IPS-NIHi11 (cell line): ENCODE data around the gene NPW.

ENCODE experiments used
- DNase-seq: peaks from one replicate; pipeline ENCODE4 v3.0.0; 2012; ENCODE audit warnings: mixed read lengths, low spot score

The NPW gene

DNA sequence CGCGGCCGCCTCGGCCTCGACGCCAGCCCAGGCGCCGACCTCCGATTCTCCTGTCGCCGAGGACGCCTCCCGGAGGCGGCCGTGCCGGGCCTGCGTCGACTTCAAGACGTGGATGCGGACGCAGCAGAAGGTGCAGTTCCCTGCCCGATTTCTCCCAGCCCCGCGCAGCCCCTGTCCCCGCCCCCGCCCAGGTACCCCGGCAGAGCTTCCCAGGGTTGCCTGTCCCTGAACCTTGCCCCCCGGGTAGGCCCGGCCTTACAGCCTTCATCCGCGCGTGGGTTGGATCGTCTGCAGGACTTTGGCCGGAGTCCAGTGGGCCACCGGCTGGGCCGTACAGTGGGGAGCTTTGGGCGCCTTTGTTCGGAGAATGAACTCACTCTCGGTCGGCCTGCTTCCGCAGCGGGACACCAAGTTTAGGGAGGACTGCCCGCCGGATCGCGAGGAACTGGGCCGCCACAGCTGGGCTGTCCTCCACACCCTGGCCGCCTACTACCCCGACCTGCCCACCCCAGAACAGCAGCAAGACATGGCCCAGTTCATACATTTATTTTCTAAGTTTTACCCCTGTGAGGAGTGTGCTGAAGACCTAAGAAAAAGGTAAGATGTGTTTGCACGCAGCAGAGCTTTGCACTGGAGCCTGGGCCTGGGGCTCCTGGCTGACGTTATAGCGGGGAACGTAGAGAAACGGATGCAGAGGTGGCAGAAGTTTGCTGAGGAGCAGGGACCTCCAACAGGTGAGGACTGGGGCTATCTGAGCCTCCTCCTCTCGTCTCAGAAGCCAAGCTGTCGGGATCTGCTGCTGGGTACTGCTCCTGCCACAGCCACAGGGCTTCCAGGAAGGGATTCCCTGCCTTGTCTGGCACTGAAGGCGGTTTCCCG lies 35.0 kb upstream of the NPW start:
- DNase-seq: no peak

DNA sequence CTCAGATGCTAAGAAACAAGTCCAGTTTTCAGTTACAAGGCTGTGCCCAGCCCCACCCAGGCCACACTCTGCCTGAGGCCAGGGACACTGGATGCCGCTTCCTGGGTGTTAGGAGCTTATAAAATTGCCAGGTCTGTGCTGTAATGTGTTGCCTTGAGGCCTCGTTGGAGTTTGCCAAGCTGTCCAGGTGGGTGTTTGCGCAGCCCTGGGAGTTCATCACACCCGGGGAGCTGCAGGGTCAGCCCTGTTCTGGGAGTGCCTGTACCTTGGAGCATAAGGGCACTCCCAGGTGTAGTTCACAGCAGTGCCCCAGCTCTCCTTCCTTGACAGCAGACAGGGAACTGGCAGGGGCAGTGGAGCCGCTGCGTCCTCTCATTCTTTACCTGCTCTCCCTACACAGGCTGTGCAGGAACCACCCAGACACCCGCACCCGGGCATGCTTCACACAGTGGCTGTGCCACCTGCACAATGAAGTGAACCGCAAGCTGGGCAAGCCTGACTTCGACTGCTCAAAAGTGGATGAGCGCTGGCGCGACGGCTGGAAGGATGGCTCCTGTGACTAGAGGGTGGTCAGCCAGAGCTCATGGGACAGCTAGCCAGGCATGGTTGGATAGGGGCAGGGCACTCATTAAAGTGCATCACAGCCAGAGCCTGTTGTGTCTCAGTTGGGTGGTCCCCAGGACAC lies 34.0 kb upstream of the NPW start:
- no peak for DNase-seq

DNA sequence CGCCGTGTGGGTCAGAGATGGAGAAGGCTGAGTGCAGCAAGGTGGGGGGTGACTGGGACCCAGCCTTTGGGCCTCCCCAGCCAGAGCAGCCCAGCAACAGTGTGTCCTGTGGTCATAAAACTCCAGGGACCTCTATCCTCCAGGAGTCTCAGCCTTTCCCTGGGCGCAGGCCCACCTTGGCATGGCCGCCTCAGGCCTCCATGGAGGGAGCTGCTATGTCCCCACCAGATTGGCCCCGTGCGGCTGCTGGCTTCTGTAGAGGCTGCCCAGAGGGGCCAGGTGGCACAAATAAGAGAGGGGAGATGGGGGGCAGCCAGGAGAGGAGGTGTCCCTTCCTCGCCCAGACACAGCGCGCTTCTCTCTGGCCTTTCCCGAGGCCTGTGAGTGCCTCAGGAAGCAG lies 32.4 kb upstream of the NPW start:
- no peak for DNase-seq

DNA sequence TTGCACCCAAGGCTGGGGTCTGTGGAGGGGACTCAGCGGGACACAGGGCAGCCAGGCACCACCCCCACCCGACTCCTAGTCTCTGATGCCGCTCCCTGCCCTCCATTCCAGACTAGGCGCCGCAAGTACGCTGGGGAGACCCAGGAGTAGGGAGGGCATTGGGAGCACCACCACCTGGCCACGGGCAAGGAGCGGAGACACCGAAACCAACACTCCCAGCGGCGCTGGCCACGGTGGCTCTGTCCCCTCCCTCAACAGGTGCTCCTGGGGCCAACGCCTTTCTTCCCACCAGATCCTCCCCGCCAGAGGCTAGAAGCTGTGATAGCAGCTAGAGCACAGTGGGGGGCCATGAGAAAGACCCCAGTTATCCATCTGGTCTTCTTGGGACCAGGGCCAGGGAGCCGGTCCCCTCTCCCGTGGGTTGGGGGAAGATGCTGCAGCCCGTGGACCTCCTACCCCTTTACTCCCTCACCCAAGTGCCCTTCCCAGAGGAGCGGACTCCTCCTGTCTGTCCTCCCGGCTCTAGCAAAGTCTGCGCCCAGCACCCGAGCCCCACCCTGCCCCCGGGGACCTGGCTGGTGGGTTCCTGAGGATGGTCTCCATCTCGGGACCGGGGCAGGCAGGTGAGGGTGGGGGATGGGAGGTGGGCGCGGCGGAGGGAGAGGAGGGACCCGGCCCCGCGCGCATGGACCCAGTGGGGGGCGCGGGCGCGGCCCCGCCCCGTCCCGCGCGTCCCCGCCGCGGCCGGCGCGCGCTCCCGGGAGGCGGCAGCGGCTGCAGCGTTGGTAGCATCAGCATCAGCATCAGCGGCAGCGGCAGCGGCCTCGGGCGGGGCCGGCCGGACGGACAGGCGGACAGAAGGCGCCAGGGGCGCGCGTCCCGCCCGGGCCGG lies 30.1 kb upstream of the NPW start, which contains the start of gene SYNGR3:
TSS of gene SYNGR3 (plus strand) at position 762 of the 892 bp plus-strand sequence. CDS start 133 bp downstream, outside the sequence.
- DNase-seq: peak; percentile 59

DNA sequence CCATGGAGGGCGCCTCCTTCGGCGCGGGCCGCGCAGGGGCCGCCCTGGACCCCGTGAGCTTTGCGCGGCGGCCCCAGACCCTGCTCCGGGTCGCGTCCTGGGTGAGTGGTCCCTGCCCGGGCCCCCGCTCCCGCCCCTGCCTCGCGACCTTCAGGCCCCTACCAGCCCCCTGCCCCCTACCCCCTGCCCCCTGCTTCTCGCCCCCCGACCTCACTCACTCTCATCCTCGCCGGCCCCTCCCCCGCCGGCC lies 29.6 kb upstream of the NPW start:
- no peak for DNase-seq

DNA sequence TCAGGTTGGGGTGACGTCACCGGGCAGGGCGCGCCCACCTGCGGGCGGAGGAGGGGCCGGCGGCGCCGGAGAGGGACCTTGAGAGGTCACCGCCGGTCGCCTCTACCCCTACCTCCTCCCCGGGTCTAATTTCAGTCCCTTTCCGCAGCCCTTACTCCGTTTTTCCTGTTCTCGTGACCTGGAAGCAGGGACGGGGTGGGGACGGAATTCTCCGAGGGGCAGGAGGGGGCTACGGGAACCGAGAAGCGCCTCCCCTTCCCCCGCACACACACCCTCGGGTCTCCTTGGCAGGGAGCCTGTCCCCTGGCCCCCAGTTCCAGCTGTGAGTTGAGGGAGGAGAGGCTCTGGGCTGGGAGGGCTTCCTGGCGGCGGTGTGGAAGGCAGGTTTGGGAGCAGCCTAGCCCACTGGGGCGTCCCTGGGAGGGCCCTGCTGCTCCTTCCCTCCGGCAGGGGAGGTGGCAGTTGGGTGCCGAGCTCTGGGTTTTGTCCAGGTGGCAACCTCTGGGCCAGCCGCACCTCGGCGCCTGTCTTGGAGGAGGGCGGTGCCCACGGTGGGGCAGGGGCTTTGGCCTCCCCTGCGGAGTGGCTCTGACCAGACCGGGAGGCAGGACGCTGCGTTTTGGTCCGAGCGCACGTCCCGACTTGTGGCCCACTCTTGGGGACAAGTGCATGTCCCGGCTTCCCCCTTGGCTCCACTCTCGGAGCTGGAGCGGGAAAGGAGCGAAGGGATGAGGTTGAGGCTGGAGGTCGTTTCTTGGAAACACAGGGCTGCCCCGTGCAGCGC lies 29.0 kb upstream of the NPW start:
- DNase-seq: peak; percentile 66

DNA sequence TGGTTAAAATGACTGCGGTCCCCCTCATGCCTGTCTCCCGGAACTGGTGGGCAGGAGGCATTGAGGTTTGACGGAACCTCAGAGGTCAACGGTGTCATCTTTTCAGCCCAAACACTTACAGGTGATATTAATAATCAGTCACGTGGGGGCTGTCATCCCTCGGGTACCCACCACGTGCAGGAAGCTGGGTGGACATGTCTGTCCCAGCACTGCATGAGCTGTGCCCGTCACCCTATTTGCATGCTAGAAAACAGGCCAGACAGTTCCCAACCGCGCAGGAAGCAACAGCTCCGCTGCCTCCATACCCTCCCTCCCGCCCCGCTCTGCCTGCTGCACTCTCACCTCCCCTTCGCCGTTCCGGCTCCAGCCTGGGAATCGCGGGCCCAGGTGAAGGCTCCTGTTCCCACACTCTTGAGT lies 28.4 kb upstream of the NPW start:
- no peak for DNase-seq

DNA sequence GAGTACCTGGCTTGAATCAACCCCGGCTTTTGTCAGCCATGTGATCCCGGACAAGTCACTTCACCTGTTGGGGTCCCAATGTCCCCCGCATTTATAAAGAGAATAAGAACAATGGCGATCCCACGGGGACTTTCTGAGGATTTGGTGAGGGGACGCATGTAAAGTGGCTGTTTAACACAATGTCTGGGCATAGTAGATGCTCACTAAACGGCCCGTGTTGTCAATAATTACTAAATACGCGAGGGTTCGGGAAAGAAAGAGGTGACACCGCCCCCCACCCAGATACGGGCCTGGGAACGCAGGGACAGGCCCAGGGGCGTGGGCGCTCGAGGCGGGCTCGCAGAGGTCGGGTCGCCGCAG lies 28.0 kb upstream of the NPW start:
- DNase-seq: no peak

DNA sequence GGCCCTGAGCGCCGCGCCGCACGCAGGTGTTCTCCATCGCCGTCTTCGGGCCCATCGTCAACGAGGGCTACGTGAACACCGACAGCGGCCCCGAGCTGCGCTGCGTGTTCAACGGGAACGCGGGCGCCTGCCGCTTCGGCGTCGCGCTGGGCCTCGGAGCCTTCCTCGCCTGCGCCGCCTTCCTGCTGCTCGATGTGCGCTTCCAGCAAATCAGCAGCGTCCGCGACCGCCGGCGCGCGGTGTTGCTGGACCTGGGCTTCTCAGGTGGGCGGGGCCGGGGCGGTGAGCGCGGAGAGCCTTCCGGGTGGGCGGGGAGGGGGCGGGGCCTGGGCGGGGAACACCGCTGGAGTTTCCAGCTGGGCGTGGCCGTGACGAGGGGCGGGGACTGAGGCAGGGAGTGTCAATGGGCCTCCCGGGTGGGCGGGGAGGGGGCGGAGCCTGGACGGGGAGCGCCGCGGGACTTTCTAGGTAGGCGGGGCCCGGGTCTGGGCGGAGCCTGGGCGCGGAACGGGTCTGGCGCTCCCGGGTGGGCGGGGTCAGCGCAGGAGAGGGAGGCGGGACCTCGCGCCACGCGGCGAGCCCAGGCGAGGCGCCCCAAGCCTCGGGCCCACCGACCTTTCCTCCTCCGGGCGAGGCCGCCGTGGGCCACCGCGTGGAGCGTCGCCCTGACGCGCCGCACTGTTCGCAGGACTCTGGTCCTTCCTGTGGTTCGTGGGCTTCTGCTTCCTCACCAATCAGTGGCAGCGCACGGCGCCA lies 27.5 kb upstream of the NPW start:
- DNase-seq: peak; percentile 98

DNA sequence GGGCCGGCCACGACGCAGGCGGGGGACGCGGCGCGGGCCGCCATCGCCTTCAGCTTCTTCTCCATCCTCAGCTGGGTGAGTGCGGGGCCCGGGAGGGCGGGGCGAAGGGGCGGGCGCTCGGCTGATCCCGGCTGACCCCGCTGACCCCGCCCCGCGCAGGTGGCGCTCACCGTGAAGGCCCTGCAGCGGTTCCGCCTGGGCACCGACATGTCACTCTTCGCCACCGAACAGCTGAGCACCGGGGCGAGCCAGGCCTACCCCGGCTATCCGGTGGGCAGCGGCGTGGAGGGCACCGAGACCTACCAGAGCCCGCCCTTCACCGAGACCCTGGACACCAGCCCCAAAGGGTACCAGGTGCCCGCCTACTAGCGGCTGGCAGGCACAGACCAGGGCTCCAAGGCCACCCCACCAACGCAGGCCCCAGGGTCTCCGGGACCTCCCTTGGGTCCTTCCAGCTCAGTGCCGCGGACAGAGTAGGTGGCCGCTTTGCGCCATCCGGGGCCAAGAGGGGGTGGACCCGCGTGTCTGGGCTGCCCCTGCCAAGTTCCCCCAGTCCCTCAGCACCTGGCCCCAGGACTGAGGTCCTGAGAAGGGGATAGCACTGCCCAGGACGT lies 26.8 kb upstream of the NPW start:
- DNase-seq: peak; percentile 85

DNA sequence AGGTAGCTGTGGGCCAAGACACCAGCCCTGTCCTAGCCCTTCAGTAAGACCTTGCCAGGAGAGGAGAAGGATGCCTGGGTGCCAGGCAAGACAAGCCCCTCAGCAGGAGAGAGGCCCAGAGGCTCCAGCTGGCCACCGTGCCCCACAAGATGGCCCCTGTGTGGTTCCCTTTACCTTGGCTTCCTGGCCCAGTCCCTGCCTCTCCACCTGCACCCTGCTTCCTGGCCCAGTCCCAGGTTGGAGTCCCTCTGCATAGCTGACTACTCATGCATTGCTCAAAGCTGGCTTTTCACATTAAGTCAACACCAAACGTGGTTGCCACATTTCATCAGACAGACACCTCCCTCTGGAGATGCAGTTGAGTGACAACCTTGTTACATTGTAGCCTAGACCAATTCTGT lies 25.9 kb upstream of the NPW start:
- no peak for DNase-seq

DNA sequence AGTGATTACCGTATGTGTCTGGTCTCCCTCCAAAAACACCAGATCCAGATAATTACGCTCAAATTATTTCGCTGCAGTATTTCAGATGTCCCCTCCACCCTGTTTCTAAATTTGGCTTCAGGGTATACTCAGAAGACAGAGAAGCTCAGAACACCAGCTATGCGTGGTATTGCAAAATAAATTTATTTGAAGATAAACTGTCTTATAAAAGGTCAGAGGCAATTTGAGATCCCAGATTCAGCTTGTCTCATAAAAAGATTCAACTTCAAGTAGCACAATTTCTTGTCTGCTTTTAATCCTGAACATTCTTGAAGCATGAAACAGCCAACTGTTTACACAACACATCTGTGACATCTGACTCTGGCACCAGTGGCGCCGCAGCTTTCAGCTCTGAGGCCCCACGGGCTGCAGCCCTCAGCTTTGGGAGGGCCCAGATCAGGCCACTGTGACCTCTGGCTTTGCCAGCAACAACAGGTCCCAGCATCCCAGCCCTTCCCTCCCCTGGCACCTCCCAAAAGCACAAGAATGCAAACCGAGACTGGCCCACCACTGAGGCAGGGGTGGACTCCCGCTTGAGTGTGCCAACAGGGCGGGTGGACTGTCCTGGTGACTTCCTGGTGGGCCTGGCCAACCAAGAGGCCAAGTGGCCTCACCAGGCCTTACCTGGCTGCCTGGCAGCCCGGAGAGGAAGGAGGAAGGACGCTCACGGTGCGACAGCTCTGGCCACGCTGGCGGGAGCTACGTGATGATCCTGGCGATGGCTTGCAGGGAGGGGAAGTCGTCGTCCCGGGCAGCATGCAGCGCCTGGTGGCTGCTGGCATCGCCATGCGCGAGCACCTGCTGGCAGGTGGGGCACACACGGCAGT lies 21.9 kb upstream of the NPW start:
- DNase-seq: no peak

DNA sequence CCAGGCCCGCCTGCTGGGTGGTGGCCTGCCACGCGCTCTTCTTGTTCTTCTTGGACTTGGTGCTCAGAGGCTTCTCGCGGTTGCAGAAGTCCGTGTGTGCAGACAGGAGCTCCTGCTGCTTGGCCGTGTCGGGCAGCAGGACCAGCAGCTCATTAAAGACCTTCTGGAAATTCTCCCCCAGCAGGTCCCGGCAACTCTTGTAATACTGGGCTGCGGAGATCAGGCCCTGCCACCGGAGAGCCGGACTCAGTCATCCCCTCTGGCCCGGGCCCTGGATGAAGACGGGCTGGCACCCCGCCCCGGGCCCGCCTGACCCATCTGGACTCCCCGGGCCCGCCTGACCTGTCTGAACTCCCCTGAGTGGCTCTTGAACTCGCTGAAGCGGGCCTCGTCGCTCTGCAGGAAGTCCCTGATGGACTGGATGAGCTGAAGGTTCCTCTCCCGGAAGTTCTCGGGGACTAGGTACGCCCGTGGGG lies 21.2 kb upstream of the NPW start:
- DNase-seq: no peak

DNA sequence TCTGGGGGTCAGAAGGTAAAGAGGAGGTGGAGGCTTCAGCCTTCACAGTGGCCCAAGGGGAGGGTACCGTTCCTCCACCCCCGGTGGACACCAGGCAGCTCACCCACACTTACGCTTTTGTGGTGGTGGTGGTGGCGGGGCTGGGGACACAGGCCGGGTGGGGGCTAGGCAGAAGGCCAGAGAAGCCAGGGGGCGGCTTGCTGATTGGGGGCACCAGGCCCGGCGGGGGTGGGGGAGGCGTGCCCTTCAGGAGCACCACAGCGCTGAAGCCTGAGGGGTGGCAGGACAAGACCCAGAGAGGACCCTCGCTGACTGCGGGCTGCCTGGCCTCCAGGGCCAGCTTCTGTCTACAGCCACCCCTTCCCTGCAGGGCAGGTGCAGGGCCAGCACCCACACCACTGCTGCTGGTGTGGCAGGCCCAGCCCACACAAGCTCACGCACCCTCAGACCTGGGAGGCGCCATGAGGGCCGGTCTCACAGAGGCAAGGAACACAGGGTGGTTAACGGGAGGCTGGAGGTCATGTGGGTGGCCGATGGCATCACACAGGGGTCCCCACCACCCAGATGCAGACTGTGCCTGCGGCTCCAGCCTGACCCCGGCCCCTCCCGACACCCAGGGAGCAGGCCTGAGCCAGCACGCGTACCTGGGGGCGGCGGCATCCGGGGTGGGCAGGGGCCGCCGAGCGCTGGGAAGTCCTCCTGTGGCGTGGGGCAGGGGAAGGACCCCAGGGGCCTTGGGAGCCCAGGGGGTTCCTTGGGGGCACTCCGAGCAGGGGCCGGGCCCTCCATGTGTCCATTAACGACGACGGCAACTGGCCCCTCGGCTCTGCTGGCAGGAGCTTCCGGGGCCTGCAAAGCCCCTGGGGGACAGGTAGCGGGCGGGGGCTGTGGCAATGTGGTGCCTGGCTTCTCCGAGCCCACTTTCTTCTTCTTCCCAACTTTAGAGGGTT lies 20.5 kb upstream of the NPW start:
- no peak for DNase-seq

DNA sequence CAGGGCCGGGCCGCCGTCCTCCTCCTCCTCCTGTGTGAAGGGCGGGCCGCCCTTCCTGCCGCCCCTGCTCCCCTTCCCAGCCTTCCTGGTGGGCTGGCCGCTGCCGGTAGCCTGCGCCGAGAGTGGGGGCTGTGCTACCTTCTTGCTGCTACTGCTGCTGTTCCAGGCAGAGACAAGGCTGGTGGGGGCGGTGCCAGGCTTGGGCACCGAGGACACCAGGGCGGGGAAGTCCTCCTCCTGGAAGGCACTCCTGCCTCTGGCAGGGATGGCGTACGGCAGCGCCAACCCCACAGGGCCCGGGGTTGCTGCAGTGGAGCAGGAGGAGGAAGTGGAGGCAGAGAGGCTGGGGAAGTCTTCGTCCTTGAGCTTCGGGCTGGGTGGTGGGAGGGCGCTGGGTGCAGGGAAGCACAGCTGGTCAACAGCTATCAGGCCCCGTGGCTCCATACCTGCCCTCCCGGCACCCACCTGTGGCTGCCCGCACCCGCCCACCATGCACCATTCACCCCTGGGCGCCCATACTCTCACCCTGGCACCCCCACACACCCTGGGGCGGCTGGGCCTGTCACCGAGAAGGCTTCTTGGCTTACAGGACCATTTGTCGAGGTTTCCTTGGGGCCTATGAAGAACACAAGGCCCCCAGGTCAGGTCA lies 19.6 kb upstream of the NPW start:
- no peak for DNase-seq

DNA sequence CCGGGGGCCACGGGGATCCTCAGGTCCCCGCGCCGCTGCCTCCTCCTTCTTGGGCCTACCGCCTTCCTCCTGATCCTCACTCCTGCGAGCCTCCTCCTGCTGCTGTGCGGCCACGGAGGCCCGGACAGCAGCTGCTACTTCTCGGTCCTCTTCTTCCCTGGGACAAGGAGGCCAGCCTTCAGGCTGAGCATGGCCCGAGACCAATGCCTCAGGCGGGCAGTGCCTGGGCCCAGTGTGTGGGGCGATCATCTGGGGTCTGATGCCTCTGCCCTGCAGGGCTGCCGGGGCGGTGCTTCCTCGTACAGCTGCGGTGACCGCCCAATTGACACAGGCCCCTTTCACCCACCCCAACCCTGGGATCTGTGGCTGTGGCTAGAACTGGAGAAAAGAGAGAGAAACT lies 18.6 kb upstream of the NPW start:
- DNase-seq: no peak

DNA sequence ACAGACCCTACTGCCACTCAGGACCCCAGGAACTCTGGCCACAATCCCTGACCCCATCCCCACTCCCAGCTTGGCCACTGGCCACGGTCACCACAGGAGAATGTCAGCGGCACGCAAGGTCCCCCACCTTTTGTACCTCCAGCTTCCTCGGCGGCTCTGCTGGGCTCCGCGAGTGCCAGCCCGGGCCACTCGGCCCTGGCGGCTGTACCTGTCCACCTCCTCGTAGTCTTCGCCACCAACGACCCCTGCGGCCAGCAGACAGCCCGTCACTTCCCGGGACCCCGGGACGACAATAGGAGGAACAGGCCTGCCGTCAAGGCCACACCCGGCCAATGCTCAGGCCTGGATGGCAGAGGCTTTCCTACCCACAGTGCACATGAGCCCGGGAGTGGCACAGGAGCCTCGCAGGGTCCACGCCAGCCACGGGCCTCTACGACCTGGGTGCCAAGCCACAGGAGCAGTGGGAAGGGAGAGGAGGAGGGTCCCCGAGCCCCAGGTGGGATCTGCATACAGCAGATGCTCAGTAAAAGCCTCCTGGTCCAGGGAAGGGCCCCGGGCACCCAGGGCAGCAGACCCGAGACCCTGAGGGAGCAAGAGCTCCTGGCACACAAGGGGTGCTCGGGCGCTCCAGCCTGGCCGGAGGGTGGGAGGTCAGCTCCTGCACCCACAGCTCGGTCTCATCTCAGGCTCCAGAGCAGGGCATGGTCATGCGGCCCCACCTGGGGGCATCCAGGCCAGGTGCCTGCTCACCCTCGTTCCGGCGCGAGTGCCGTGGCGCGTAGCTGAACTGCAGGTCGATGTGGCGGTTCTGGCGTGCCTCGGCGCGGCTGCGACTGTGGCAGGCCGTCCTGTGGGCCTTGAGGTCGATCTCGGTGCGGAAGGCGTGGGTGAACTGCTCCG lies 17.9 kb upstream of the NPW start:
- DNase-seq: no peak
